Measurements from ENCODE around the gene TGFBR1. TPM values are rescaled to one million over a fixed set of nuclear protein-coding genes. Genes with fewer than 3 reads are reported as not detected.

The TGFBR1 gene
- total and polyA plus RNA-seq, 2 experiments from 2014 or later = 41.7 to 79.4 TPM

- TF ChIP-seq CTCF (IDR thresholded peaks at IDR 0.05; ENCODE audit: poor library complexity) (no peak), EZH2phosphoT487 (IDR thresholded peaks at IDR 0.05; ENCODE audit: low read depth, severe bottlenecking, unreplicated experiment) (no peak), EZH2 (IDR thresholded peaks at IDR 0.05; ENCODE audit: borderline replicate concordance) (no peak)
- no peak for DNase-seq (ENCODE audit: low spot score)
- Histone ChIP-seq H4K20me1 (ENCODE audit: insufficient read depth, poor library complexity, severe bottlenecking) (no peaks in the 10 kb centered on the region), H3K27ac (no peak overlapping the region), H3K4me1 (ENCODE audit: insufficient read depth) (peaks cover 4% of the 10 kb centered on the region), H3K79me2 (no peaks in the 10 kb centered on the region), H3K9me2 (replicated peaks; ENCODE audit: insufficient read depth) (no peaks in the 10 kb centered on the region), H3K9me3 (ENCODE audit: low read depth) (no peaks in the 10 kb centered on the region), H2AFZ (no peak overlapping the region), H3K36me3 (replicated peaks; ENCODE audit: insufficient read depth, low read depth) (no peaks in the 10 kb centered on the region), H3K4me2 (no peak overlapping the region), H3K4me3 (no peak overlapping the region), H3K27me3 (no peaks in the 10 kb centered on the region)
- 64% methylated on average over 1 of the region's 1 CpG for WGBS (ENCODE audit: low lambda C conversion rate, missing lambda C conversion rate)
Measured at GRCh38 chr9:99069075-99069474, 35.8 kb upstream of the TGFBR1 start.

GRCh38 chr9:99069546-99069945 lies 35.4 kb upstream of the TGFBR1 start:
- H3K36me3 ChIP-seq (replicated peaks; ENCODE audit: insufficient read depth, low read depth) = no peaks in the 10 kb centered on the region
- no peaks in the 10 kb centered on the region for H3K79me2 ChIP-seq
- no peak overlapping the region for H2AFZ ChIP-seq
- no peaks in the 10 kb centered on the region for H3K9me2 ChIP-seq (replicated peaks; ENCODE audit: insufficient read depth)
- no peaks in the 10 kb centered on the region for H3K9me3 ChIP-seq (ENCODE audit: low read depth)
- H3K27ac ChIP-seq = no peak overlapping the region
- DNase-seq (ENCODE audit: low spot score) = no peak
- no peak overlapping the region for H3K4me2 ChIP-seq
- peaks cover 4% of the 10 kb centered on the region for H3K4me1 ChIP-seq (ENCODE audit: insufficient read depth)
- no peak for TF ChIP-seq EZH2 (IDR thresholded peaks at IDR 0.05; ENCODE audit: borderline replicate concordance)
- TF ChIP-seq EZH2phosphoT487 (IDR thresholded peaks at IDR 0.05; ENCODE audit: low read depth, severe bottlenecking, unreplicated experiment) = no peak
- TF ChIP-seq CTCF (IDR thresholded peaks at IDR 0.05; ENCODE audit: poor library complexity) = no peak
- 96% methylated on average over 12 of the region's 12 CpGs for WGBS (ENCODE audit: low lambda C conversion rate, missing lambda C conversion rate)
- no peaks in the 10 kb centered on the region for H3K27me3 ChIP-seq
- no peaks in the 10 kb centered on the region for H4K20me1 ChIP-seq (ENCODE audit: insufficient read depth, poor library complexity, severe bottlenecking)
- no peak overlapping the region for H3K4me3 ChIP-seq

DNA sequence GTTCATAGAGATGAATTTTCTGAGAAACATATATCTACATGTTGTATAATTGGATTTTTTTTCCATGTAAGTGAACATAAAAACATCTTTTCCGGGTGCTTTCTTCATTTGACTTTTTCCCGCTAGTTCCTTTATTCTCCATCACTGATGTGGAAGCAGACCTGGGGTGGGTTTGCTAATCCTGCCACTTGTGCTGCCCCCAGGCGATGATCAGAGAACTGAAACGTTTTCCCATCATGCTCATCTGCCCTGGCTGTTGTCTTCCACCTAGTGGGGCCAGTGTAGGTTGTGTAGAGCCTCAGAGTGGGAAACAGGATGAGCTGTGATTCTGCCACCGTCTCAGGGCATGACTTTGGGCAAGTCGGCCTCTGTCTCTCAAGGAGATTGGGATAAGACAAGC lies 34.2 kb upstream of the TGFBR1 start:
- TF ChIP-seq CTCF (IDR thresholded peaks at IDR 0.05; ENCODE audit: poor library complexity) (no peak), EZH2 (IDR thresholded peaks at IDR 0.05; ENCODE audit: borderline replicate concordance) (no peak), EZH2phosphoT487 (IDR thresholded peaks at IDR 0.05; ENCODE audit: low read depth, severe bottlenecking, unreplicated experiment) (no peak)
- Histone ChIP-seq H3K4me1 (ENCODE audit: insufficient read depth) (peaks cover 11% of the 10 kb centered on the region), H3K9me2 (replicated peaks; ENCODE audit: insufficient read depth) (no peaks in the 10 kb centered on the region), H3K9me3 (ENCODE audit: low read depth) (no peaks in the 10 kb centered on the region), H3K79me2 (no peaks in the 10 kb centered on the region), H3K27ac (no peak overlapping the region), H3K36me3 (replicated peaks; ENCODE audit: insufficient read depth, low read depth) (no peaks in the 10 kb centered on the region), H2AFZ (no peak overlapping the region), H3K27me3 (no peaks in the 10 kb centered on the region), H3K4me2 (no peak overlapping the region), H3K4me3 (no peak overlapping the region), H4K20me1 (ENCODE audit: insufficient read depth, poor library complexity, severe bottlenecking) (no peaks in the 10 kb centered on the region)
- WGBS (ENCODE audit: low lambda C conversion rate, missing lambda C conversion rate) = 89% methylated on average over 6 of the region's 6 CpGs
- no peak for DNase-seq (ENCODE audit: low spot score)
